Measurements from ENCODE around the gene KNSTRN. TPM values are rescaled to one million over a fixed set of nuclear protein-coding genes. Genes with fewer than 3 reads are reported as not detected.
A peak's percentile ranks its signal among the peaks of the same experiment; 100 is the strongest.

The KNSTRN gene
- total RNA-seq, 1 experiment from 2014 or later: 85.2 TPM

- H3K4me3 ChIP-seq: no peak overlapping the region
- H4K20me1 ChIP-seq (ENCODE audit: insufficient read depth): no peaks in the 10 kb centered on the region
- ChIA-PET CTCF (interaction anchor here (0.6 to 1.0 kb wide), 7 partner anchors 13 to 259 kb away, joined by 3 to 19 read pairs (median 4); partner anchors contain the start of genes BMF, CCDC9B and INAFM2), POLR2A (ENCODE audit: unreplicated experiment) (no interaction called here)
- H3K4me2 ChIP-seq: peak overlapping the region; percentile 38
- no peaks in the 10 kb centered on the region for H3K4me1 ChIP-seq (replicated peaks; ENCODE audit: insufficient read depth)
- no peak overlapping the region for H3K27ac ChIP-seq
- no peaks in the 10 kb centered on the region for H3K9me2 ChIP-seq (ENCODE audit: insufficient read depth)
- no peak for DNase-seq
- TF ChIP-seq EZH2 (IDR thresholded peaks at IDR 0.05; ENCODE audit: low read depth): no peak
- TF ChIP-seq, protein P1, sequence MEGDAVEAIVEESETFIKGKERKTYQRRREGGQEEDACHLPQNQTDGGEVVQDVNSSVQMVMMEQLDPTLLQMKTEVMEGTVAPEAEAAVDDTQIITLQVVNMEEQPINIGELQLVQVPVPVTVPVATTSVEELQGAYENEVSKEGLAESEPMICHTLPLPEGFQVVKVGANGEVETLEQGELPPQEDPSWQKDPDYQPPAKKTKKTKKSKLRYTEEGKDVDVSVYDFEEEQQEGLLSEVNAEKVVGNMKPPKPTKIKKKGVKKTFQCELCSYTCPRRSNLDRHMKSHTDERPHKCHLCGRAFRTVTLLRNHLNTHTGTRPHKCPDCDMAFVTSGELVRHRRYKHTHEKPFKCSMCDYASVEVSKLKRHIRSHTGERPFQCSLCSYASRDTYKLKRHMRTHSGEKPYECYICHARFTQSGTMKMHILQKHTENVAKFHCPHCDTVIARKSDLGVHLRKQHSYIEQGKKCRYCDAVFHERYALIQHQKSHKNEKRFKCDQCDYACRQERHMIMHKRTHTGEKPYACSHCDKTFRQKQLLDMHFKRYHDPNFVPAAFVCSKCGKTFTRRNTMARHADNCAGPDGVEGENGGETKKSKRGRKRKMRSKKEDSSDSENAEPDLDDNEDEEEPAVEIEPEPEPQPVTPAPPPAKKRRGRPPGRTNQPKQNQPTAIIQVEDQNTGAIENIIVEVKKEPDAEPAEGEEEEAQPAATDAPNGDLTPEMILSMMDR (conservative IDR thresholded peaks at IDR 0.05): no peak
- no peak overlapping the region for H2AFZ ChIP-seq
- no peaks in the 10 kb centered on the region for H3K36me3 ChIP-seq (ENCODE audit: low read depth)
- H3K27me3 ChIP-seq (ENCODE audit: insufficient read depth, low read depth): no peaks in the 10 kb centered on the region
- intact Hi-C loops (cut with micrococcal nuclease; ENCODE audit: unreplicated experiment): no loop called here
- no peaks in the 10 kb centered on the region for H3K9me3 ChIP-seq (ENCODE audit: insufficient read depth, low read depth)
- BruUV-seq (replicated peaks): no TSS peak
- no peaks in the 10 kb centered on the region for H3F3A ChIP-seq (ENCODE audit: insufficient read depth, low read depth)
- H3K79me2 ChIP-seq (ENCODE audit: low read depth): no peaks in the 10 kb centered on the region
Observed at GRCh38 chr15:40367371-40367685, 15.2 kb upstream of the KNSTRN start.

DNA sequence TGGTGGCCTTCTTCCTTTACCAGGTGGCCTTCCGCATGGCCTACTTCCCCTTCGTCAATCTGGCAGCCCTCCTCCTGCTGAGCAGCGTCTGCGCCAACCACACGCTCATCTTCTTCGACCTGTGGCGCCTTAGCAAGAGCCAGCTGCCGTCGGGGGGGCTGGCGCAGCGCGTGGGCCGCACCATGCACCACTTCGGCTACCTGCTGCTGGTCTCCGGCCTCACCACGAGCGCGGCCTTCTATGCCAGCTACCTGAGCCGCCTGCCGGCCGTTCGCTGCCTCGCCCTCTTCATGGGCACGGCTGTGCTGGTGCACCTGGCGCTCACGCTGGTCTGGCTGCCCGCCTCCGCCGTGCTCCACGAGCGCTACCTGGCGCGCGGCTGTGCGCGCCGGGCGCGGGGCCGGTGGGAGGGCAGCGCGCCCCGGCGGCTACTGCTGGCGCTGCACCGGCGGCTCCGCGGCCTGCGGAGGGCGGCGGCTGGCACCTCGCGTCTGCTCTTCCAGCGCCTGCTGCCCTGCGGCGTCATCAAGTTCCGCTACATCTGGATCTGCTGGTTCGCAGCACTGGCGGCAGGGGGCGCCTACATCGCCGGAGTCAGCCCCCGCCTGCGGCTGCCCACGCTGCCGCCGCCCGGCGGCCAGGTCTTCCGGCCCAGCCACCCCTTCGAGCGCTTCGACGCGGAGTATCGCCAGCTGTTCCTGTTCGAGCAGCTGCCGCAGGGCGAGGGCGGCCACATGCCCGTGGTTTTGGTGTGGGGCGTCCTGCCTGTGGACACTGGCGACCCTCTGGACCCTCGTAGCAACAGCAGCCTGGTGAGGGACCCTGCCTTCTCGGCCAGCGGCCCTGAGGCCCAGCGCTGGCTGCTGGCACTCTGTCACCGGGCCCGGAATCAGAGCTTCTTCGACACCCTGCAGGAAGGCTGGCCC lies 14.6 kb upstream of the KNSTRN start:
- Histone ChIP-seq H3K36me3 (ENCODE audit: low read depth) (no peaks in the 10 kb centered on the region), H3K79me2 (ENCODE audit: low read depth) (no peaks in the 10 kb centered on the region), H3K27ac (no peak overlapping the region), H3K4me1 (replicated peaks; ENCODE audit: insufficient read depth) (no peaks in the 10 kb centered on the region), H3K4me2 (peak overlapping the region; percentile 38), H3K4me3 (no peak overlapping the region), H4K20me1 (ENCODE audit: insufficient read depth) (no peaks in the 10 kb centered on the region), H3F3A (ENCODE audit: insufficient read depth, low read depth) (no peaks in the 10 kb centered on the region), H3K27me3 (ENCODE audit: insufficient read depth, low read depth) (no peaks in the 10 kb centered on the region), H2AFZ (no peak overlapping the region), H3K9me2 (ENCODE audit: insufficient read depth) (no peaks in the 10 kb centered on the region), H3K9me3 (ENCODE audit: insufficient read depth, low read depth) (no peaks in the 10 kb centered on the region)
- intact Hi-C loops (cut with micrococcal nuclease; ENCODE audit: unreplicated experiment): loop anchor here (1.0 to 2.0 kb wide), 4 partner anchors 29 to 89 kb away; no protein-coding TSS in a partner anchor
- TF ChIP-seq, protein P1 (conservative IDR thresholded peaks at IDR 0.05): peak; percentile 59
- TF ChIP-seq EZH2 (IDR thresholded peaks at IDR 0.05; ENCODE audit: low read depth): no peak
- peak; percentile 59 to 91 for DNase-seq
- ChIA-PET POLR2A (ENCODE audit: unreplicated experiment) (no interaction called here), CTCF (interaction anchor here (0.6 to 1.0 kb wide), 7 partner anchors 14 to 259 kb away, joined by 3 to 19 read pairs (median 4); partner anchors contain the start of genes BMF, CCDC9B and INAFM2)
- no TSS peak for BruUV-seq (replicated peaks)

- no peak overlapping the region for H3K27ac ChIP-seq
- no peaks in the 10 kb centered on the region for H3K79me2 ChIP-seq (ENCODE audit: low read depth)
- H3K36me3 ChIP-seq (ENCODE audit: low read depth): no peaks in the 10 kb centered on the region
- no peak overlapping the region for H2AFZ ChIP-seq
- H3K27me3 ChIP-seq (ENCODE audit: insufficient read depth, low read depth): no peaks in the 10 kb centered on the region
- H3F3A ChIP-seq (ENCODE audit: insufficient read depth, low read depth): no peaks in the 10 kb centered on the region
- no TSS peak for BruUV-seq (replicated peaks)
- intact Hi-C loops (cut with micrococcal nuclease; ENCODE audit: unreplicated experiment): loop anchor here (1.0 to 2.0 kb wide), 4 partner anchors 30 to 90 kb away; no protein-coding TSS in a partner anchor
- H3K9me2 ChIP-seq (ENCODE audit: insufficient read depth): no peaks in the 10 kb centered on the region
- POLR2A ChIA-PET (ENCODE audit: unreplicated experiment): no interaction called here
- DNase-seq: no peak
- H3K4me2 ChIP-seq: no peak overlapping the region
- no peaks in the 10 kb centered on the region for H3K9me3 ChIP-seq (ENCODE audit: insufficient read depth, low read depth)
- CTCF ChIA-PET: interaction anchor here (0.5 kb wide), 1 partner anchor 85 kb away, joined by 14 read pairs; no protein-coding TSS in a partner anchor
- H3K4me1 ChIP-seq (replicated peaks; ENCODE audit: insufficient read depth): no peaks in the 10 kb centered on the region
- TF ChIP-seq EZH2 (IDR thresholded peaks at IDR 0.05; ENCODE audit: low read depth): no peak
- TF ChIP-seq, protein P1 (conservative IDR thresholded peaks at IDR 0.05): no peak
- no peaks in the 10 kb centered on the region for H4K20me1 ChIP-seq (ENCODE audit: insufficient read depth)
- H3K4me3 ChIP-seq: no peak overlapping the region
Observed at GRCh38 chr15:40368719-40369473, 13.6 kb upstream of the KNSTRN start.
